HTR-8/SVneo (cell line): Measurements from ENCODE around the gene RAB40A.
A peak's percentile ranks its signal among the peaks of the same experiment; 100 is the strongest.

Experiments used
- DNase-seq: peaks from one replicate; pipeline ENCODE4 v3.0.0; 2011; ENCODE audit warnings: low spot score, mixed read lengths; ENCODE audit not compliant: insufficient read length
- FAIRE-seq: peaks from 2 replicates; lab custom pipeline; 2011; peaks lifted over from hg19 to GRCh38; lab: Jason Lieb, UNC

The RAB40A gene

GRCh38 chrX:103519389-103519788 lies at the start of gene RAB40A:
Gene RAB40A, minus strand, starts transcription at chrX:103519489. Its CDS starts 18,733 bp downstream, at chrX:103500756.
- no peak for DNase-seq
- FAIRE-seq: no peak

GRCh38 chrX:103565752-103566151 lies 46.5 kb upstream of the RAB40A start:
- DNase-seq: no peak
- no peak for FAIRE-seq

- no peak for DNase-seq
- no peak for FAIRE-seq
These were observed 45.9 kb upstream of the RAB40A start for GRCh38 chrX:103565197-103565596.

GRCh38 chrX:103562801-103563200 lies 43.5 kb upstream of the RAB40A start:
- no peak for FAIRE-seq

GRCh38 chrX:103560256-103560655 lies 41.0 kb upstream of the RAB40A start:
- DNase-seq: no peak
- no peak for FAIRE-seq

More at GRCh38 chrX:103562801-103563200, 43.5 kb upstream of the RAB40A start:
- DNase-seq: no peak

GRCh38 chrX:103556963-103557612 lies 37.8 kb upstream of the RAB40A start:
- FAIRE-seq (no peak), DNase-seq (no peak)

GRCh38 chrX:103554687-103555424 lies 35.6 kb upstream of the RAB40A start:
- no peak for FAIRE-seq
- peak; percentile 26 for DNase-seq

- DNase-seq: no peak
- FAIRE-seq: no peak
These were observed 32.9 kb upstream of the RAB40A start for GRCh38 chrX:103552236-103552635.

GRCh38 chrX:103550415-103551051 lies 31.2 kb upstream of the RAB40A start:
- FAIRE-seq (no peak), DNase-seq (no peak)

- FAIRE-seq: no peak
- DNase-seq: no peak
These were observed 30.6 kb upstream of the RAB40A start for GRCh38 chrX:103549916-103550315.

GRCh38 chrX:103540145-103540544 lies 20.9 kb upstream of the RAB40A start:
- no peak for DNase-seq
- FAIRE-seq: no peak

- DNase-seq: no peak
- FAIRE-seq: no peak
These were observed 20.4 kb upstream of the RAB40A start for GRCh38 chrX:103539695-103540094.

- FAIRE-seq (no peak), DNase-seq (no peak)
These were observed 19.4 kb upstream of the RAB40A start for GRCh38 chrX:103538728-103539127.

GRCh38 chrX:103537871-103538387 lies 18.6 kb upstream of the RAB40A start:
- FAIRE-seq: no peak
- DNase-seq: no peak

GRCh38 chrX:103536732-103537131 lies 17.4 kb upstream of the RAB40A start:
- no peak for FAIRE-seq

GRCh38 chrX:103536071-103536470 lies 16.8 kb upstream of the RAB40A start:
- no peak for DNase-seq
- FAIRE-seq: no peak

More at GRCh38 chrX:103536732-103537131, 17.4 kb upstream of the RAB40A start:
- DNase-seq: no peak

GRCh38 chrX:103535206-103535605 lies 15.9 kb upstream of the RAB40A start:
- no peak for FAIRE-seq

GRCh38 chrX:103533511-103534216 lies 14.4 kb upstream of the RAB40A start:
- DNase-seq (no peak), FAIRE-seq (no peak)

More at GRCh38 chrX:103535206-103535605, 15.9 kb upstream of the RAB40A start:
- DNase-seq: no peak

- FAIRE-seq (no peak), DNase-seq (no peak)
These were observed 11.7 kb upstream of the RAB40A start for GRCh38 chrX:103531002-103531401.

GRCh38 chrX:103530545-103530944 lies 11.3 kb upstream of the RAB40A start:
- DNase-seq: no peak
- FAIRE-seq: no peak
